Chondrocyte (in vitro differentiated cells): ENCODE measurements around the gene CLEC14A. TPM values are rescaled to one million over a fixed set of nuclear protein-coding genes. Genes with fewer than 3 reads are reported as not detected.

Experiments used
- DNase-seq: peaks from one replicate; pipeline ENCODE4 v3.0.0; 2021; ENCODE audit warnings: mixed read lengths, low spot score
- H3K27ac Mint-ChIP-seq: one replicate; pipeline ENCODE4 v1.8.0; 2021; ENCODE audit warnings: mild to moderate bottlenecking, moderate library complexity, mixed read lengths; ENCODE audit not compliant: unreplicated experiment
- H3K27me3 Mint-ChIP-seq: 2 replicates; pipeline ENCODE4 v1.8.0; 2021; ENCODE audit warnings: low read depth, mixed read lengths
- H3K36me3 Mint-ChIP-seq: 2 replicates; pipeline ENCODE4 v1.8.0; 2021; ENCODE audit warnings: low read depth, mixed read lengths
- H3K4me1 Mint-ChIP-seq: 2 replicates; pipeline ENCODE4 v1.8.0; 2021; ENCODE audit warnings: low read depth, mild to moderate bottlenecking, mixed read lengths
- H3K4me3 Mint-ChIP-seq: one replicate; pipeline ENCODE4 v1.8.0; 2021; ENCODE audit warnings: mild to moderate bottlenecking, moderate library complexity, mixed read lengths; ENCODE audit not compliant: unreplicated experiment
- H3K9me3 Mint-ChIP-seq: 2 replicates; pipeline ENCODE4 v1.8.0; 2021; ENCODE audit warnings: low read depth, mixed read lengths
- total RNA-seq: library from RNA; stranded (reverse); gene quantifications from 3 replicates; pipeline ENCODE4 v1.2.1, GENCODE V29; 2021
- TF ChIP-seq, protein P1 (sequence below): fragments of 200-600 bp; sonication (generic); IDR thresholded peaks from 2 replicates; pipeline ENCODE4 v1.5.0; 2021; ENCODE audit warnings: antibody characterized with exemption, mild to moderate bottlenecking, moderate library complexity

Gene CLEC14A
- total RNA-seq, 1 donor from 2014 or later: not detected

DNA sequence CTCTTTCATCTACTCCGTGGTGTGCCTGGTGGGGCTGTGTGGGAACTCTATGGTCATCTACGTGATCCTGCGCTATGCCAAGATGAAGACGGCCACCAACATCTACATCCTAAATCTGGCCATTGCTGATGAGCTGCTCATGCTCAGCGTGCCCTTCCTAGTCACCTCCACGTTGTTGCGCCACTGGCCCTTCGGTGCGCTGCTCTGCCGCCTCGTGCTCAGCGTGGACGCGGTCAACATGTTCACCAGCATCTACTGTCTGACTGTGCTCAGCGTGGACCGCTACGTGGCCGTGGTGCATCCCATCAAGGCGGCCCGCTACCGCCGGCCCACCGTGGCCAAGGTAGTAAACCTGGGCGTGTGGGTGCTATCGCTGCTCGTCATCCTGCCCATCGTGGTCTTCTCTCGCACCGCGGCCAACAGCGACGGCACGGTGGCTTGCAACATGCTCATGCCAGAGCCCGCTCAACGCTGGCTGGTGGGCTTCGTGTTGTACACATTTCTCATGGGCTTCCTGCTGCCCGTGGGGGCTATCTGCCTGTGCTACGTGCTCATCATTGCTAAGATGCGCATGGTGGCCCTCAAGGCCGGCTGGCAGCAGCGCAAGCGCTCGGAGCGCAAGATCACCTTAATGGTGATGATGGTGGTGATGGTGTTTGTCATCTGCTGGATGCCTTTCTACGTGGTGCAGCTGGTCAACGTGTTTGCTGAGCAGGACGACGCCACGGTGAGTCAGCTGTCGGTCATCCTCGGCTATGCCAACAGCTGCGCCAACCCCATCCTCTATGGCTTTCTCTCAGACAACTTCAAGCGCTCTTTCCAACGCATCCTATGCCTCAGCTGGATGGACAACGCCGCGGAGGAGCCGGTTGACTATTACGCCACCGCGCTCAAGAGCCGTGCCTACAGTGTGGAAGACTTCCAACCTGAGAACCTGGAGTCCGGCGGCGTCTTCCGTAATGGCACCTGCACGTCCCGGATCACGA is 46.0 kb downstream of the CLEC14A start:
- Mint-ChIP-seq H3K4me3 (no peak overlapping the region), H3K36me3 (peaks cover 6% of the 10 kb centered on the region), H3K27ac (no peak overlapping the region), H3K4me1 (no peaks in the 10 kb centered on the region), H3K9me3 (peaks cover 10% of the 10 kb centered on the region), H3K27me3 (peaks cover 58% of the 10 kb centered on the region)
- TF ChIP-seq, protein P1, sequence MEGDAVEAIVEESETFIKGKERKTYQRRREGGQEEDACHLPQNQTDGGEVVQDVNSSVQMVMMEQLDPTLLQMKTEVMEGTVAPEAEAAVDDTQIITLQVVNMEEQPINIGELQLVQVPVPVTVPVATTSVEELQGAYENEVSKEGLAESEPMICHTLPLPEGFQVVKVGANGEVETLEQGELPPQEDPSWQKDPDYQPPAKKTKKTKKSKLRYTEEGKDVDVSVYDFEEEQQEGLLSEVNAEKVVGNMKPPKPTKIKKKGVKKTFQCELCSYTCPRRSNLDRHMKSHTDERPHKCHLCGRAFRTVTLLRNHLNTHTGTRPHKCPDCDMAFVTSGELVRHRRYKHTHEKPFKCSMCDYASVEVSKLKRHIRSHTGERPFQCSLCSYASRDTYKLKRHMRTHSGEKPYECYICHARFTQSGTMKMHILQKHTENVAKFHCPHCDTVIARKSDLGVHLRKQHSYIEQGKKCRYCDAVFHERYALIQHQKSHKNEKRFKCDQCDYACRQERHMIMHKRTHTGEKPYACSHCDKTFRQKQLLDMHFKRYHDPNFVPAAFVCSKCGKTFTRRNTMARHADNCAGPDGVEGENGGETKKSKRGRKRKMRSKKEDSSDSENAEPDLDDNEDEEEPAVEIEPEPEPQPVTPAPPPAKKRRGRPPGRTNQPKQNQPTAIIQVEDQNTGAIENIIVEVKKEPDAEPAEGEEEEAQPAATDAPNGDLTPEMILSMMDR: no peak
- peak; percentile 90 for DNase-seq

DNA sequence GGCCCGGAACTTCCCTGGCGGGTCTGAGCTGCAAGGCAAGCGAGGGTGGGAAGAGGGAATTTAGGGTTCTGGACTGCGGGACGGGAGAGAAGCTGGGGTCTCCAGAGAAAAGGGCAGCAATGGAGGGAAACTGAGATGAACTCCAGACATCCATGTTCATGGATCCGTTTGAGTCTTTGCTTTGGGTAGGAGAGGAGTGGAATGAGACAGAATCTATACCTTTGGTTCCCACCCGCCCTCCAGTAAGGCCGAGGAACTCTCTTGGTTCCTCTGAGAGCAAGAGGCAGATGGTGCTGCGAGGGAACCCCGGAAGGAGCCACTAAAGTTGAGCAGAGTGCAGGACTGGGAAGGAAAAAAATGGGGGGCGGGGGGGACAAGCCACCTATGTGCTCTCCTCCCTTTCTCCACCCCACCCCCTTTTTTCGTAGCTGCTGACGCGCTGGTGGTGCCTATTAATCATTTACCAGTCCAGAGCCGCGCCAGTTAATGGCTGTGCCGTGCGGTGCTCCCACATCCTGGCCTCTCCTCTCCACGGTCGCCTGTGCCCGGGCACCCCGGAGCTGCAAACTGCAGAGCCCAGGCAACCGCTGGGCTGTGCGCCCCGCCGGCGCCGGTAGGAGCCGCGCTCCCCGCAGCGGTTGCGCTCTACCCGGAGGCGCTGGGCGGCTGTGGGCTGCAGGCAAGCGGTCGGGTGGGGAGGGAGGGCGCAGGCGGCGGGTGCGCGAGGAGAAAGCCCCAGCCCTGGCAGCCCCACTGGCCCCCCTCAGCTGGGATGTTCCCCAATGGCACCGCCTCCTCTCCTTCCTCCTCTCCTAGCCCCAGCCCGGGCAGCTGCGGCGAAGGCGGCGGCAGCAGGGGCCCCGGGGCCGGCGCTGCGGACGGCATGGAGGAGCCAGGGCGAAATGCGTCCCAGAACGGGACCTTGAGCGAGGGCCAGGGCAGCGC is 47.0 kb downstream of the CLEC14A start:
- TF ChIP-seq, protein P1: no peak
- H3K27me3 Mint-ChIP-seq: peaks cover 54% of the 10 kb centered on the region
- H3K27ac Mint-ChIP-seq: no peak overlapping the region
- no peak overlapping the region for H3K4me3 Mint-ChIP-seq
- peaks cover 6% of the 10 kb centered on the region for H3K36me3 Mint-ChIP-seq
- no peak for DNase-seq
- H3K9me3 Mint-ChIP-seq: peaks cover 10% of the 10 kb centered on the region
- H3K4me1 Mint-ChIP-seq: no peaks in the 10 kb centered on the region

- peaks cover 6% of the 10 kb centered on the region for H3K36me3 Mint-ChIP-seq
- H3K27ac Mint-ChIP-seq: no peak within 1 kb of the TSS
- peaks cover 46% of the 10 kb centered on the region for H3K27me3 Mint-ChIP-seq
- H3K4me3 Mint-ChIP-seq: no peak within 1 kb of the TSS
- H3K4me1 Mint-ChIP-seq: no peaks in the 10 kb centered on the region
- TF ChIP-seq, protein P1: no peak
- peaks cover 10% of the 10 kb centered on the region for H3K9me3 Mint-ChIP-seq
- peak; percentile 86 for DNase-seq
Observed at GRCh38 chr14:38207736-38208617, 47.9 kb downstream of the CLEC14A start, which contains the start of gene SSTR1. Gene SSTR1 (plus strand): TSS chr14:38207904. CDS start chr14:38209390, 1,486 bp downstream.

DNA sequence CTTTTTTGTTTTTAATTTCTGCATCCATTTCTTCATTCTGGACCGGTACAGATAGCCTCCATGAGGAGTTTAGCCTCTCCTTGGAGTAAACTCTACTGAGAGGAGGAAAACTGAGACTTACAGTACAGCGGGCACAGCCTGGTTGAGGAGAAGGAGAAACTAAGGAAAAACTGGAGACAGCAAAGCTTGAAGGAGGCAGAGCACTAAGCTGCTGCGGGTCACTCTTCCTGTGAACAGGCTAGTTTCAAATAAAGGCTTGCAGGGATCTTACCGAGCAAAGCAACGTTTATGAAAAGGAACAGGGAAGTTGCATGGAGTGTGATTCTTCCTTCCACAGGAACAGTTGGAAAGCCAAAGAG is 48.5 kb downstream of the CLEC14A start:
- Mint-ChIP-seq H3K27ac (no peak overlapping the region), H3K27me3 (peaks cover 46% of the 10 kb centered on the region), H3K36me3 (peaks cover 6% of the 10 kb centered on the region), H3K4me3 (no peak overlapping the region), H3K4me1 (no peaks in the 10 kb centered on the region), H3K9me3 (peaks cover 10% of the 10 kb centered on the region)
- TF ChIP-seq, protein P1: no peak
- DNase-seq: no peak
